PC-3 (cell line): Measurements from ENCODE around the gene ABL1.

ENCODE experiments used
- CTCF ChIP-seq: fragments of 300-600 bp; sonication (generic); conservative IDR thresholded peaks from 2 replicates; pipeline ENCODE4 v1.5.1; 2017; ENCODE audit warnings: antibody characterized with exemption, low read depth, mild to moderate bottlenecking, low read length
- EZH2 ChIP-seq: fragments of 300-600 bp; sonication (generic); IDR thresholded peaks from one replicate; pipeline ENCODE4 v1.6.1; 2017; ENCODE audit warnings: antibody characterized with exemption, mild to moderate bottlenecking, low read length; ENCODE audit not compliant: unreplicated experiment
- EZH2phosphoT487 ChIP-seq: fragments of 300-600 bp; sonication (generic); IDR thresholded peaks from 2 replicates; pipeline ENCODE4 v1.6.1; 2018; ENCODE audit warnings: mild to moderate bottlenecking, antibody characterized with exemption, low read length, borderline replicate concordance

GRCh38 chr9:130861372-130862180 lies 26.5 kb downstream of the ABL1 start:
- TF ChIP-seq CTCF (no peak), EZH2 (no peak), EZH2phosphoT487 (no peak)
